C4-2B (cell line): ENCODE results near the gene RSPO3.

Experiments used
- H3K27ac ChIP-seq: fragments of 450-650 bp; 2 replicates; pipeline ENCODE4 v1.5.1; 2017
- CTCF ChIP-seq: fragments of 450-650 bp; conservative IDR thresholded peaks from 2 replicates; pipeline ENCODE4 v1.5.1; 2017; ENCODE audit warnings: mild to moderate bottlenecking
- ZFX ChIP-seq: fragments of 450-650 bp; IDR thresholded peaks from 2 replicates; pipeline ENCODE4 v1.6.1; 2017

RSPO3 gene

GRCh38 chr6:127080081-127080480 is 38.4 kb upstream of the RSPO3 start:
- TF ChIP-seq CTCF (no peak), ZFX (no peak)
- no peak overlapping the region for H3K27ac ChIP-seq

DNA sequence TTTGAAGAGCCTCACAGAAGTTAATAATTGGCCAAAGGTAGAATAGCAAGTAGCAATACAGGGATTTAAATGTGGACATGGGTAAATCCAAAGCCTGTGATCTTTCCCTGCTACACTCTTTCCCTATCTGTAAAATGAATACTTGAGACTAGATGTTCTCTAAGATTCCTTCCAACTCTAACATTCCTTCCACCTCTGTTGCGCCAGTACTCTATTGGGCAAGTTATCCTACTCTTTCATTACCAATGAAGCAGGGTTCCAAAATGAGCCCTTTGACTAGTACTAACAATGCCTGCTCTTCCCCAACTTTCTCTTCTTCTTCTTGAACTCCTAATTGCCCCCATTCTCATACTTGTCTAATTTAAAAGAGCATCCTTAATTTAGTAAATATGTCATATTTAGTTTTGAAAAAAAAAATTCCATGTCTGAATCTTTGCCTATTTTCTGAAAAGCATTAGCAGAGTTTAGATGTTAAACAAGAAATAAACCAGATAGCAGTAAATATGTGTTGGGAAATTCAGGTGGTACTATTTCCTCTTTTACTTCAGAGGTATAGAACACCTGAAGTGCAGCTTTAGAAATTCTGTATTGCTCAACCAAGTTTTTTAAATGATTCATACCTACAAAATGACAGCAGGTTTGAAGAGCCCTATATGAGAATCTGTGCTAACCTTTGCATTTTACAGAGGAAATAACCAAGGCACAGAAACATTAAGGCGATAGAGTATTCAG is 35.1 kb upstream of the RSPO3 start:
- no peak overlapping the region for H3K27ac ChIP-seq
- TF ChIP-seq CTCF (no peak), ZFX (no peak)

- TF ChIP-seq ZFX (no peak), CTCF (no peak)
- H3K27ac ChIP-seq = no peak overlapping the region
These were observed 34.5 kb upstream of the RSPO3 start for GRCh38 chr6:127083963-127084310.

DNA sequence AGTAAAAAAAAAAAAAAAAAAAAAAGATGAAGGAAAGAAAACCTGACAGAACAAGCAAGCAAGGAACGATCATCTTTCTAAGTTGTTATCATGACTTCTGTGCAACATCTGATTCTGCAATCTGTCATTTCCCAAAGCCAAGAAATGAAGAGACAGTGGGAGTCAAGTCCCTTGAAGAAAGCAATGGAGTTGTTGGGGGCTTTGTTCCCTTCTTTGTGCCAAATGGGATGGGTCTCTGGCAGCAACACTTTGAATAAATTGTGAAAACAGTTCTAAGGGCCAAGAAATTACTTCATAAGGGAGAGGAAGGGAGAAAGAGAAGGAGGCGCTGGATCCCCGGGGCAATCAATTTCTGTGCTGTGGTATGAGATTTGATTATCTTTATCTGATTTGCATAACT is 33.3 kb upstream of the RSPO3 start:
- TF ChIP-seq ZFX (no peak), CTCF (no peak)
- no peak overlapping the region for H3K27ac ChIP-seq

DNA sequence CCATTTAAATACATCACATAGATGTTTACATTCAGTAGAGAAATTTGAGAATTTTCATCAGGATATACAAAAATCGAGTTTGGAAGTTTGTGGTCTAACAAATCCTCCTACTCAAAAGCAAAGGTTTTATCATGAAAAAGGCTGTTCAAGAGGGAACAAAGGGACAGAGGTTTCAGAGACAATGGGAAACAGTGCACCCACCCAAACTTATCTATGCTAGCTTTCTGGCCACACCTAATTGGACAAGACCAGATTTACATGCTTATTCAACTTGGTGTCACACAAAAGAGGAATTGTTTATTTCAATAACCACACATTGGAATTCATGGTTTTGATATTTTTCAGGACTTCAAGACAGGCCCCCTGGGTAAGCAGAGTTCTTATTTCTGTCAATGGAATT is 28.4 kb upstream of the RSPO3 start:
- TF ChIP-seq ZFX = no peak
- TF ChIP-seq CTCF = no peak
- no peak overlapping the region for H3K27ac ChIP-seq

DNA sequence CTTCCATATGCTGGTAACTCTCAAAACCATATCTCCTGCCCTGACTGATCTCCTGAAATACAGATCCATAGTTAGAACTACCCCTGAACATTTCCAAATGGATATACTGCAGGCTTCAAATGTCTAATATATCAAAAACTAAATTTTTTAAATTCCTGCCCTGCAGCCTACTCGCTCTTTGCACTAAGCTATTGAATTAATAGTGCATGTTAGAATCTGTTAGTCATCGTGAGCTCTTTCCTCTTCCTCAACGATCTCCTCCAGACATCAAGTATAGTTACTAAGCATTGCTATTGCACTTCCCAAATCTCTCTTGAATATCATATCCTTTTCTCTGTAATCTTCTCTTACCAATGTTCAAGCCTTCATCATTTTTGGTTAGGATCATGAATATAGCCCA is 26.0 kb upstream of the RSPO3 start:
- no peak overlapping the region for H3K27ac ChIP-seq
- TF ChIP-seq ZFX (no peak), CTCF (no peak)

GRCh38 chr6:127094791-127095190 is 23.7 kb upstream of the RSPO3 start:
- H3K27ac ChIP-seq = no peak overlapping the region
- TF ChIP-seq ZFX (no peak), CTCF (no peak)
